Activated T-helper 1 cell treated with Interleukin-2 at 50 U/mL for 16 hours (primary cell): Measurements from ENCODE around the gene CREB5.

Source experiments
- DNase-seq: peaks from one replicate; pipeline ENCODE4 v3.0.0-alpha.2; 2020; ENCODE audit warnings: low read depth

Gene CREB5

GRCh38 chr7:28643584-28644340, 231.4 kb downstream of the CREB5 start:
- DNase-seq, result no peak

GRCh38 chr7:28645866-28646265, 233.5 kb downstream of the CREB5 start:
- DNase-seq, result no peak

- no peak for DNase-seq
These were observed 234.2 kb downstream of the CREB5 start for GRCh38 chr7:28646376-28647075.

- no peak for DNase-seq
These were observed 234.7 kb downstream of the CREB5 start for GRCh38 chr7:28647076-28647421.

- no peak for DNase-seq
These were observed 236.9 kb downstream of the CREB5 start for GRCh38 chr7:28649189-28649588.

- DNase-seq, result no peak
These were observed 237.5 kb downstream of the CREB5 start for GRCh38 chr7:28649811-28650210.

- no peak for DNase-seq
These were observed 241.8 kb downstream of the CREB5 start for GRCh38 chr7:28654110-28654509.

- no peak for DNase-seq
These were observed 244.2 kb downstream of the CREB5 start for GRCh38 chr7:28656529-28656928.

- DNase-seq, result no peak
These were observed 246.1 kb downstream of the CREB5 start for GRCh38 chr7:28658381-28658780.

GRCh38 chr7:28660132-28660531, 247.8 kb downstream of the CREB5 start:
- no peak for DNase-seq

- no peak for DNase-seq
These were observed 249.7 kb downstream of the CREB5 start for GRCh38 chr7:28661826-28662595.

- no peak for DNase-seq
These were observed 253.8 kb downstream of the CREB5 start for GRCh38 chr7:28666154-28666553.

GRCh38 chr7:28668085-28668484, 255.8 kb downstream of the CREB5 start:
- DNase-seq, result no peak

- no peak for DNase-seq
These were observed 257.0 kb downstream of the CREB5 start for GRCh38 chr7:28669330-28669729.

GRCh38 chr7:28671526-28671925, 259.2 kb downstream of the CREB5 start:
- DNase-seq, result no peak

- no peak for DNase-seq
These were observed 260.1 kb downstream of the CREB5 start for GRCh38 chr7:28672397-28672797.

GRCh38 chr7:28674359-28674782, 262.1 kb downstream of the CREB5 start:
- DNase-seq, result no peak

GRCh38 chr7:28675429-28675828, 263.1 kb downstream of the CREB5 start:
- no peak for DNase-seq

GRCh38 chr7:28677668-28678067, 265.4 kb downstream of the CREB5 start:
- DNase-seq, result no peak

- DNase-seq, result no peak
These were observed 266.2 kb downstream of the CREB5 start for GRCh38 chr7:28678431-28678965.

- no peak for DNase-seq
These were observed 269.5 kb downstream of the CREB5 start for GRCh38 chr7:28681693-28682310.

- no peak for DNase-seq
These were observed 270.5 kb downstream of the CREB5 start for GRCh38 chr7:28682801-28683200.
